ENCODE results near the gene MAJIN. TPM values are rescaled to one million over a fixed set of nuclear protein-coding genes. Genes with fewer than 3 reads are reported as not detected.

MAJIN gene
- total and polyA plus RNA-seq, 9 of the 15 experiments (the other 6 are each of a cell fraction or from before 2014, with no cell fraction given), result 0.17 to 0.83 (median 0.24) TPM; not detected in 2

- TF ChIP-seq ZKSCAN3 (CRISPR knock-in tag; IDR thresholded peaks at IDR 0.05) (no peak), DDX20 (tag; IDR thresholded peaks at IDR 0.05; ENCODE audit: low read depth) (no peak), ZNF134 (CRISPR knock-in tag; conservative IDR thresholded peaks at IDR 0.05) (peak; percentile 66), HNRNPK (IDR thresholded peaks at IDR 0.05; ENCODE audit: low read depth, low read length, poor library complexity, severe bottlenecking) (no peak), ELF2 (CRISPR knock-in tag; IDR thresholded peaks at IDR 0.05) (no peak), SP1 (CRISPR knock-in tag; IDR thresholded peaks at IDR 0.05) (0 out of 2 replicates have a peak, but pooled peaks have one; percentile 24), HINFP (tag; conservative IDR thresholded peaks at IDR 0.05; ENCODE audit: low read depth) (no peak), TOE1 (IDR thresholded peaks at IDR 0.05; ENCODE audit: borderline replicate concordance) (no peak), TOE1 (CRISPR knock-in tag; IDR thresholded peaks at IDR 0.05; ENCODE audit: borderline replicate concordance, low read depth) (no peak), USF1 (CRISPR knock-in tag; IDR thresholded peaks at IDR 0.05) (0 out of 2 replicates have a peak, but pooled peaks have one; percentile 21), MECOM (CRISPR knock-in tag; IDR thresholded peaks at IDR 0.05) (no peak), ZNF121 (CRISPR knock-in tag; conservative IDR thresholded peaks at IDR 0.05) (no peak), NR3C1 (CRISPR knock-in tag; IDR thresholded peaks at IDR 0.05) (no peak), KDM4B (IDR thresholded peaks at IDR 0.05; ENCODE audit: borderline replicate concordance in 2 of 2, low read depth in 1 of 2) (no peak)
These were observed 44.8 kb upstream of the MAJIN start (continued) for GRCh38 chr11:65016705-65017104.

All from K562 (cell line).